CD4-positive, alpha-beta T cell treated with Interleukin-15 for 4 hours (primary cell): ENCODE results near the gene SLX4IP.

ENCODE experiments used
- DNase-seq: peaks from one replicate; pipeline ENCODE4 v3.0.0-alpha.2; 2020; ENCODE audit warnings: low spot score

Gene SLX4IP

DNA sequence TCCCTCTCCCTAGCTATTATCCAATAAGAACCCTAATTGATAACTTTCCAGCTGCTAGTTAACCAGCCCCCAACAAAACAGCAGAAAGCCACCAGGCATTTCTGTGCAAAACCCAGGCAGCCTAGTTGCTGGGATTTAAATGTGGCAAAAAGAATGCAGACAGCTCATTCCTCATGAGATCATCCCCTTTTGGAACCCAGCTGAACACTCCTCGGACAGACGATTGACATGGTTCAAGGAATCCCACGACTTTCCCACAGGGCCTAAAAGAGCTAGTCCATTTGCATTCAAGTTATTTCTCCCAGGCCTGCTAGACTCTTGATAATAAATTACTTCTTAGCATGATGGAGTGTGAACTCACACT lies 214.7 kb downstream of the SLX4IP start:
- no peak for DNase-seq

DNA sequence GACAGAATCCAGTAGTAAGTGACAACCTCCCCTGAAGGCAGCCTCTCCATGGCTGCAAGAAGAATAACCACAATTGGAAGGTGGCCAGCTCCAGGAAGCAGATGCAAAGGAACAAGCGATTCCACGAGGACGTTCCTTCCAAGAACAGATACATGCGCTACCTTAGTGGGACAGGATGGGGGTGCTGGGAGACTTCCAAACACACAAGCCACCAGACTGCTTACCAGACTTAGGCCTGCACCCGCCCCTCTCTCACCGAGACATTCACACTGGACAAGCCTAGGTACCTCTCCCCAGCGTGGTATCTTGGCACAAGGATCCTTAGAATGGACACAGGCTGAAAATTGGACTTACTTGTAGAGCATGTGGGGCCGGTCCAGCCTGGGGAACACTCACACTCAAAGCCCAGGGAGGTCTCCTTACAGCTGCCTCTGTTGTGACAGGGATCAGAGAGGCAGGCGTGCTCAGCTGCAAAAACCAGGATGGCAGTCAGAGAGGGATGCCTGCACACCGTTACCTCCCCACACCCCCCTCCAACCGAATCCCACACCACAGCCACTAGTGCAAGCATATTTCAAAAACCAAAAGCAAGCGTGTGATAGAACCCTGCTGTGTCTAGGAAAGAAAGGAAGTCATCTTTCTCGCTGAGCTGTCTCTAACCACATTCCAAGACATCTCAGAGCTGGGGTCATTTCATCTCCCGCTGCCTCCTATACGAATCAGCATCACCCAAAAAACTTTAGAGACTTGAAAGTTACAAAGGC lies 216.3 kb downstream of the SLX4IP start:
- DNase-seq, result no peak

DNA sequence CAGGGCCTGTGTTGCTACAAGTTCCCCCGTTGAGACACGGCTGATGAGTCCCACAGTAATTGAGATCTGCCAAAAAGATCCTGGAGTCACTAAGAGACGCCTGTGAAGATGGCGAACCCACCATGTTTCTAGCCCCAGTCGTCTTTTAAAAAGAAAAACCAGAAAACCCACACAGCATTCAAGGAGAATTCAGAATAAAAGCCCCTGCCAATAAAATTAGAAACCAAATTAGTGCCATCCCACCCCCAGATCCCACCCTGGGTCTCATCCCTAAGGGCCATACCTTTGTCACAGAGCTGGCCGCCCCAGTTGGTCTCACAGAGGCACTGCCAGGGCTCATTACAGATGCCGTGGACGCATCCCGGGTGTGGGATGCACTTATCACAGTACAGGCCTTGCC lies 217.1 kb downstream of the SLX4IP start:
- DNase-seq, result no peak

DNA sequence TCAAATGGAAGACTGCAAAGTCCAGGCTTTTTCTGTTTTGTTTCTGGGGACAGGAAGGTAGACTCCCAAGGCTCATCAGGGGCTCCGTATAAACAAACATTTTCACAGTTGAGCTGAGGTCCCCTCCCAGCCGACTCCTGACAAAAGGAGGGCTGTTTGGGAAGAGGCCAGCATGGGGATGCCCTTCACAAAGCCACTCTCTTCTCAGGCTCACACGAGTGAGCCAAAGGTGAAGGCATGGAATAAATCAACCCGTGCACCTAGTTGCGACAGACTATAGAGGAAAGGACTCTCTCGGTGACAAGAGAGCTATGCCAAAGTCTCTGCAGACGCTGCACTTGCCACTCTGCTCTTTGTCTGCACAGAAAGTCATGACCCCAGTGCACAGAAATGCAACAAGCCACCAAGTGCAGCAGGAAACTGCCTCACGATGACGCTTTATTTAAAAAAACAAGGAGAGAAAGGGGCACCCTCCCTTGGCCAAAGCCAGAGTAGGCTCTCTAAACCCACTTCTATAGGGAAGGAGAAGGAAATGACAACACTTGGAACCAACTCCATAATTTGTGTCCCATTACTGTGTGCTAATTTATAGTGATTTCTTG lies 217.7 kb downstream of the SLX4IP start:
- DNase-seq, result no peak

DNA sequence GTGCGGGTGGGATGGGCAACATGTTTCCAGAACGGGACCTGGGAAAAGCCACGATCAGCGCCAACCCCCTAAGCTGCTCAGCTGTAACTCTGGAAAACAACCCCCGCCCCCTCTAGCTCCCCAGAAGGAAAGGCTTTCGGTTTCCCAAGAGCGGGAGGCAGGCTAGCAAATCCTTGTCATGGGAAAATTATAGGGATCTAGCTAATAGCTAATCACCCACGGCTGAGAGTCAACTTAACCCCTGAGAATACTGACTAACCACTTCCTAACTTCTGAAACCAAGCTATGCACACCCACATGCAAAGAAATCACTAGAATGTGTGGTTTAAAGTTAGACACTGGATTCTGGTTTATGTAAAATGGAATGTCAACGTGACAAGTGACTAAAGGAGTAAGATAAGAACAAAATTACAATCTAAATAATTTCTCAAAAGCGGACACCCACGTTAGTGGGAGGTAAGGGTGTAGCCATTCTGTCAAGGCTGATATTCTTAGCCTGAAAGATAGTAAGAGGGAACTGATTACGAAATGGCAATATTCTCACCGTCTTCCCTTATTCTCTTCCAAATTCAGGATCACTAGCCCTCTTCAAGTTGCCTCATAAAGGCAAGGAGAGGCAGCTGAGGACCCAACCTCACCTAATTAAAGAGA lies 218.6 kb downstream of the SLX4IP start:
- no peak for DNase-seq

DNA sequence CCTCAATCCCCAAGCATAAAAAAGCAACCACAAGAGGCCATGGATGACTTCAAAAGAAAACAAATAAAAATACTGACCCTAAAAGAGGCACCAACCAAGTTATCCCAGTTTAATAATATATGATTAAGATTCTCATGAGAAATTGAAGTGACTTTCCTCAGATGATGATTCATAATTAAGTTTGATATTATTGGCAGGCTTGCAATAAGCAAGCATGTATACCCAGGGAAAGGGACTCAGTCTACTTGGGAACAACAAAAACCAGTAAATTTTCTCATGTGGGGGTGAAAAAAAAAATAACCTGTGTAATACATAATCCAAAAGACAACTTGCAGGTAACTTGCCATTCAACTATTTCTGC lies 219.1 kb downstream of the SLX4IP start:
- no peak for DNase-seq

DNA sequence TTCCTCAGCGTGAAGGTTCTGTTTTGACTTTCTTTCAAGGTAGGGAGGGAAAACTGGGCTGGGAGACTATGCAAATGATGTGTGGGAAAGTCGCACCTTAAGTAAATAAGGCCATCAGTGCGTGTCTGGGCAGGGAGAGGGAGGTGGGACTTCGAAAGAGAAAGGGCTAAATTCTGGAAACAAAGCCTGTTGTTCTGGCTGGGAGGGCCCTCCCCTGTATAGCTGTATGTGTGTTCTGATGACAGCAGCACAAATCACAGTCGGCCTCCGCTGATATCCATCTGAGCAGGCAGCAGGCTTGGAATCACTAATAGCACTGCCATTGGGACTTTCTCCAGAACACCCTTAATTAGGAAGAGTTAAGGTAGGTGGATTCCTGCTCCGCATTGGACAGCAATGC lies 219.5 kb downstream of the SLX4IP start:
- no peak for DNase-seq

DNA sequence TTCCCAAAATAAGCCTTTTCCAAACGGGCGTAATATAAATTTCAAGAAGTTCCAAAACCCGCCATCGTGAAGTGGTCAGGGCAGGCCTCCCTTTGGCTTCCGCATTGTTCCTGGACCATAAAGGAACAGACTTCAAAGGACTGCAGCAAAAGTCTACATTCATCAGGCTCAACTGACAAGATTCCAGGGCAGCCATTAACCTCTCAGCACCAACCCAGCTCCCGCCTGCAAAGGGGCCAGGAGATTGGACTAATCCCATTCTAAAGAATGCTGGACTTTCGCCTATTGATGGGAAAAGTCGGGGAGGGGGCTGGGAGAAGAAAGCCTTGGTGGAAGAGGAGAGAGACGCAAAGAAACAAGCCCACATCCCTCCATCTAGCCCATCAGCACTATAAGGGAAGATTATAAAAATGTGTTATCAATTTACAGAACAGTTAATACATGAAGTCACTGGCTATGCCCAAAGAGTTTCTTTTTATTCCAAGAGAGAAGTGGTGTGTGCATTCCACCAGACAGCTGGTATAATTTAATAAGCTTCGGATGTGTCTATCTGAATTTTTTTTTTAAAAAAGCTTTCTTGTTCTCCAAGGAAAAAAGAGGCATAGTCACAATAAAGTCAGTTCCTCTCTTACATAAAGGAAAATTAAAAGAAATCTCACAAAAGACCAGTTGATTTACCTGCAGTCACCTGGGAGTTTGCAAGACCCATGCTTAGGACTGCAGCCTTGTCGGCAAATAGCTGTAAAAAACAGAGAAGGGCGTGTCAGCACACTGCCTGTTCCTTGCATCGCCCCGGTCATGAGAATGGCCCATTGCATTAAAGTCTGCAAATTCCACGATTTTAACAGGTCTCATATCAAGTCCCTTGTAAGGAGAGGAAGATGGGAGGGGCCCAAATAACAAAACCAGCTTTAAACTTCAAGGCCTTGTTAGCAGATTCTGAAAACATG lies 220.9 kb downstream of the SLX4IP start:
- no peak for DNase-seq

DNA sequence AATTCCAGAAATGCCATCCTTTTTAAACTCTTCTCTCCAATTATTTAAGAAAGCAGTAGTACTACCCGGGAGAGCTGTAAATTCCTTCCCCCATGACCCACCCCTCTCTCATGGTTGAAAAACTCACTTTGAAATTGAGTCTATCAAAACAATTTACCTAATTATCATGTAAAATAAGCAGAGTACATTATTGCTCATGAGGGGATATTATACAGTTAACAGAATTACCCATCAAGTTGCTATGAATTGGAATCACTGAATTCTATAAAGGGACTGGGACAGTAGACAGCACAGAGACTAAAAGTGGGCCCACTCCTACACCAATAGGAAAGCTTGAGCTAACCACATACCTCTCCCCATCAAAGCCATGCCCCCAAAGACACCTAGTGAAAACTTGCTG lies 222.3 kb downstream of the SLX4IP start:
- DNase-seq, result no peak

DNA sequence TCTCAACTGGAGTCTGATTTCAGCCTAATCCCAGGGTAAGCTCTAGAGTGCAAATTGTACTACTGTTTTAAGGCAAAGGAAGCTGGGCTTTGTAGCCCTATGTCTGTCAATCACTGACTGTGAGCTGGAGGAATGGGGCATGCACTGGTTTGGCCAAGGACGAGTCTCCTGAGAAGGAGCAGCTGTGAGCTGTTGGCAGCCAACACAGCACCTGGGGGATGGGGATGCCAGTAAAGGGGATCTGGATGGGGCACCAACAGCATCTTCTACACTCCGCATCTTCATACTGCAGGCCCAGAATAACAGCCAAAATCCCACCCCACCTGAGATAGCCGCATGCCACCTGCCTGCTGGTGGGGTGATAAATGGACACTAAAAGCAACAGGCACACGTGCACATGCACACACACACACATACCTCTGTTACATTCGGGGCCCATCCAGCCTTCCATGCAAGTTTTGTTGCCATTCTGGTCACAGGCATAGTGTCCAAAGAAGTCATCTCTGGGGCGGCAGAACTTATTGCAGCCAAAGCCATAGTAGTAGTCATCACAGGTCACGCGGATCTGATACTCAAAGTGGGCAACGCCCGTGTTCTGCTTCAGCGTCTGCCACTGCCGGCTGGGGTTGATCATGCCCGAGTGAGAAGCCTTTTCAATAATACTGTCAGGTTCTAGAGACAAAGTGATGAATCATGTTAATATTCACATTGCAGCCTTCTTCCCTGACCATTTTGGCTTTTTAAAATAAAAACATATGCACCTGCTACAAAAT lies 223.1 kb downstream of the SLX4IP start:
- no peak for DNase-seq

DNA sequence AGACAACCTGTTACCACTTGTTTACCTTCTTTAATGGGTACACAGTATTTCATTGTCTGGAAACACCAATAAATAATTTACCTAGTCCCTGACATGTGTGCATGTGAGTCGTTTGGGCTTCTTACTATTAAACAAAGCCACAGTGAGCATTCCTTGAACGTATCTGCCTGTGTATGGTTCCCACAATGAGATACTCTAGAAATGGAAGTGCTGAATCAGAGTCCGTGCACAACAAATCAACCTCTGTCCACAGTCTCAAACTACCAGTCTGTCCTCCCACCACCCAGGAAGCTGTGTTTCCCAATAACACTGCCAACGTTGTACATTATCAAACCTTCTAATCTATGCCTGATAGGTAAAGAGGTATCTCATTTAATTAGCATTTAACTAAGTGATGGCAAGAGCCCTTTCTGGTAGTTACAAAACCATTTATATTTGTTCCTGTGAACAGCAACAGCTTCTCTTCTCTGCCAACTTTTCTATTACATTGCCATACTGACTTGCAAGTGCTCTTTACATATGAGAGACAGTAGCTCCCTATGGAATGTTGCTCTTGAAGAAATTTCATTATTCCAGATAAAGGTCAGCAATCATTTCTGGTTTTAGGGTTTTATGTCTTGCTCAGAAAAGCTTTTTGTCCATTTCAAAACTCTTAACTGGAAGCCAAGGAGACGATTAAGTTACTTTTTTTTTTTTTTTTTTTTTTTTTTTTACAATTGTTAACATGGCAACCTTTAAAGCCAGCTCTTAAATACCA lies 223.9 kb downstream of the SLX4IP start:
- no peak for DNase-seq

DNA sequence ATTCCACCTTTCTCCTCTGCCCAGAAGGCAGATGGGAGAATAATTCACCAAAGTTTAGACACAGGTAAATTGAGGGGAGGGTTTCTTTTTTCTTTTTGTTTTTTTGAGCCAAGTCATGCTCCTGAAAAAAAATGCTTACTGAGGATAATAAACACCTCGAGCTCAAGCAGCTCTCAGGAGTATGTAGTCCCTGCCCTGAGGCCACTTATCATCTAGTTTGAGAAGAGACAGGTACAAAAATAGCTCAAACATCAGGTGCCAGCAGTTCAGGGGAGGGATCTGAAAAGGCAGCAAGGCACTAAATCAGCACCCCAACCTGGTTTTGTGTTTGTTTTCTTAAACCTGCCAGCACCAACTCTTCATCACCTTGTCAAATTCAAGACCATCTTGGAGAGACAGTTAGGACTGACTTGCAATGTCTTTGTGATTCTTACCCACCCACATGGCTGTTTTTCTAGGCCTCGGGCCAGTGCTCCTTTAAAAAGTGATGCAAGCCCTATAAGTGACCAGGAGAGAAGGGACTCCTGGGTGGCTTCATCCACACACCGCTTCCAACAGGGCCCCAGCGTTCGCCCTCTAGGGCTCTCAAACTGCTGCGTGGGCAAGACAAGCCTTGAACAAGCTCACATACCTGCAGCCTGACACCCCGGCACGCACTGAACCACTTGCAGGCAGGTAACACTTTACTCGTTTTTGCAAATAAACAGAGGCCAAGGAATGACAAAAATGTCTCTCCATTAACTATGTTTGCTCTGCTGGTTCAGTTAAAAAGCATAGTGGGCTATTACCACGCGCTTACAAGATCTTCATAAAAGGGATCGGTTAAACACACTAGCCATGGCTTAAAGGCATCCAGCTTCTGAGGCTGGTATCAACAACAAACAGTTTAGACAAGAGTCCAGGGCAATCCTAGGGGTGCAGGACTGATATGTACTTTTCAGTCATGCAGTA lies 224.8 kb downstream of the SLX4IP start:
- no peak for DNase-seq

DNA sequence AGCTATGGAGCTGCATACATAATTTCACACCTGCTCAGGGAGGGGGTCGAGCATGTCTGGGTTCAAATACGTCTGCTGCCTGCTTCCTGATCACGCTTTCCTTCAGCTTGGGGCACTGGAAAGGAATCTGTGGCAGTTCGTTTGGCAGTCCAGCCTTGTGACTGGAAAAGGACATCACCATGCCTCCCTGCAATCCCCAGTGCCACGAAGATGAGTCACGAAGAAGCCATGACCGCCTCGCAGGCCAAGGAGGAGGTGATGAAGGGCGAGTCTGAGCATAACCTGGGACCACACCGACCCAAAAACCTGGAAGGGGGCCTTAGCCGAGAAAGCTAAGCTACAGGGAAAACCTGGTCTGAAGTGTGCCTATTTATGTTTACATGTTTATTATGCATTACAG lies 225.6 kb downstream of the SLX4IP start:
- DNase-seq, result no peak

DNA sequence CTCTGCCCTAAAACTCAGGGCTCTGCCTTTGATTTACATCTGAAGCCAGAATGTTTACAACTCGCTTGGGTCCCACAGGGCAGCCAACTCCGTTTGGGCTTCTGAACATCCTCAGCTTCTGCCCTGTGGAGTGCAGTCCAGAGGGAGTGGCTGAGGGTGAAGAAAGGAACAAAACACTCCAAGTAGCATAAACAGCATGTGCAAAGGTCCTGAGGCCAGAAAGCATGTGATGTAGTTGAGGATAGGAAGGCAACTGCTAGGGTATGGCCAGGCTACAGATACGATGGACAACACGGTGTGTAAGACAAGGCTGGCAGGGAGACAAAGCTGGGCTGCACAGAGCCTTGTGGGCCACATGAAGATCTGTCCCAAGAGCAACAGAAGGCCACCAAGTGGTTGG lies 226.2 kb downstream of the SLX4IP start:
- no peak for DNase-seq

DNA sequence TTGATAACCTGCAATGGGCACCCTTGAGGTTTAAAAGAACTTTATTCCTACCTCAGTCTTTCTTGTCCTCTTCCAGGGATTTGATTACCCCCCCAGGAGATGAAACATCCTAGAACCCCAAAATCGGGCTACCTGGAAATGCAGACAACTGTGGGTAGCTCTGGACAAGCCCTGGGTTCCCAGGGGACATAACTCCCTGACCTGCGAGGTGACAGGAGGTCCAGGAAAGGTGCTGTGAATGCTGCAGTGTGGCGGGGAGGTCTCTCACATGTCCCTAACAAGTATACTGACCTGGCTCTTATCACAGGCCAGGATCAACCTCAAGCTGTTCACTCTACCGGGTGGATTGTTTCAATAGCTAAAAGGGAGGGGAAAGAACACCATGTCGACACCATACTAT lies 227.0 kb downstream of the SLX4IP start:
- DNase-seq, result no peak

DNA sequence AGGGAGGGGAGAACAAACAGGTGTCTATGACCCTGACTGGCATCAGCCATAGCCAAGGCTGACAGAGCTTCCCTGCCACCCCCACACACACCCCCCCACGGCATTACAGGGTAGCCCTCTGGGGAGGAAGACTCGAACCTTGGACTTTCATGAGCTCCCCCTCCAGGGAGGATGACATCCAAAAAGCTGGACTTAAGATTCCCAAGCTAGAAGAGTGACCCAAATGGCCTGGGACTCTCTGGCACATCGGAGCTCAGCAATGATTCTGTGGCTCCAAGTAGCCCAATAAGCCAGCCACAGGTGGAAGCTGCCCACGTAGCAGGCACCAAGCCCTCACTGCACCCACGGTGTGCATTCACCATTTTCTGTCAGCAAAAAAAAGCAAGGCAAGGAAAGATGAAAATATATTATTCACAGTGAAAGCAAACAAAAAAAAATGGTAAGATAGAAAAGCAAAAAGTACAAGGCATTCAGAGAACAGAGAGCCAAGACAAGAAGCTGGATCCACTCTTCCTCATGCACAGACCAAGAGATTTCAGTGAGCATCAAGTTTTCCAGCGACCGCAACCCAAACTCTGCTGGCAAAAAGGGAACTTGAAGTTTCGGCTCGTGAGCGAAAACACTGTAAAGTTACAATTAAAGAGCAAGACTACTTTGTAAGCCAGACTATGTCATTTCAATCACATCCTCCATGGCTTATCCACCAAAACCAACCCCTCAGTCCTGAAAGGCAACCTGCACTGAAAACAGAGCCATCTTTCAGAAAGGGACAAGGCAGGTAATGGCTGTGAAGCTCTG lies 227.8 kb downstream of the SLX4IP start:
- no peak for DNase-seq

DNA sequence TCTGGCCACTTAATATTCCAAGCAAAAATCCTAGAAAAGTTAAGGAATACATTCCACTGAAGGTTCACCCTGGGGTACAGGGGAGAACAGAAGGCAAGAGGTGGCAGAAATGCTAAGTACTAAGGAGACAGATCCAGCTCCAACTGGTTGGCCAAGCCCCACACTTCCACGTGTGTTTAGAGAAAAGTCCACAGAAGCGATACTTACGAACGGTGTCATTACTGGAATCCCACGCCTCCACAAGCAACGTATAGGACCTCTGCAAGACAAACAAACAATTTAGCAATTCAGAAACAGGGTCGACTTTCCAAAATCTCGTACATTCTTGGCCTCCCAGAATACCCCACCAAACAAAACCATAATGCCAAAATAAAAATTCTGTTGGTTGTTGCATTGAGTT lies 228.7 kb downstream of the SLX4IP start:
- no peak for DNase-seq

DNA sequence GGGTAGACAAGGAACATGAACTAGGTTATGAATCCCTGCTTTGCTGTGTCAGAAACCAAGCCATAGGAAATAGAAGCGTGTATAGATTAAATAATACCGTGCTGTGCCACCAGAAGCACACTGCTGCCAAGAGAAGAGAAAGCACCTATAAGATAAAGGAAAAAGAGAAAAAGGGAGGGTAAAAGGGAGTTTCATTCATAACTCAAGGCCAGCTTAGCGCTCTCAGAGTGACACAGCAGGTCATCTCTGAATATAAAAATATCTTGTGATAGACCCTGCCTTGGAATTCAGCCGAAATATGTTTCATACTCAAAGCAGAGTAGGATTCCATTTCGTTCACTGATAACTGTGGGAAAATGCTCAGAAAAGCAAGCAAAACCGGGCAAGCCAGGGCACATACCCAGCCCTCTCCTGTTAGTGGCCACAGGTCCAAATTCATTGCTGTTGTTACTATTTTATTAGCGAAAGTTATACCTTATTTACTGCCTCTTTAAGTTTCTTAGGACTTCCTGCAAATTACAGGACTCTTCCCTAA lies 230.0 kb downstream of the SLX4IP start:
- DNase-seq, result no peak

DNA sequence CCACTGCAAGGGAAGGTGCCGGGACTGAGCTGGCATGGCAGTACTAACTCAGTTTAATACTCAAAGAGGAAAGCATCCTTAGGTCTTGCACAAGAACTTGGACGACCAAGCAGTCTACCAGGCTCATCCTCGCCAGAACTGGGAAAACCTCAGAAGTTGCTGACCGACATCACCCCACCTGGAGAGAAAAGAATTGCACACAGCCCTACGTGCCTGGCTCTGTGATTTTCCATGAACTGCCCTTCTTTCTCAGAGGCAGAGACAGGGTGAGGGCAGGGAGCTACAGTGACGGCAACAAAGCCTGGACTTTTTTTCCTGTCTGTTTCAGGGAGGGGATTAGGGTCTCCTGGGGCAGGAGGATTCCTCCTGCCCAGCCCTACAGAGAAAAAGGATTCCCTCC lies 230.7 kb downstream of the SLX4IP start:
- DNase-seq, result no peak
